Dedifferentiated amniotic fluid mesenchymal stem cell (primary cell): Measurements from ENCODE around the gene GJC3.
"Not testable (repeated sequence)": the region's sequence is repeated elsewhere in the genome, so short reads cannot be mapped to it uniquely, and the experiment has no call there.

Experiments
- DNase-seq: peaks from one replicate; pipeline ENCODE4 v3.0.0-alpha.2; 2016; ENCODE audit errors: extremely low spot score

The GJC3 gene

GRCh38 chr7:99929730-99930053 lies 272 bp upstream of the GJC3 start:
- no peak for DNase-seq

- DNase-seq = no peak
Observed at GRCh38 chr7:99928188-99928587, 1.2 kb downstream of the GJC3 start.

- DNase-seq = no peak
Observed at GRCh38 chr7:99927536-99927935, 1.9 kb downstream of the GJC3 start.

GRCh38 chr7:99926321-99926720 lies 3.1 kb downstream of the GJC3 start:
- no peak for DNase-seq

GRCh38 chr7:99923200-99923599 lies 6.2 kb downstream of the GJC3 start:
- no peak for DNase-seq

- DNase-seq = no peak
Observed at GRCh38 chr7:99920149-99920548, 9.3 kb downstream of the GJC3 start.

GRCh38 chr7:99919814-99920112 lies 9.7 kb downstream of the GJC3 start:
- no peak for DNase-seq

GRCh38 chr7:99918959-99919813 lies 10.2 kb downstream of the GJC3 start, which contains the start of gene TRIM4:
Gene TRIM4, minus strand, starts transcription at chr7:99919530. Its CDS starts 129 bp downstream, at chr7:99919401.
- peak; percentile 82 for DNase-seq

GRCh38 chr7:99910976-99911375 lies 18.4 kb downstream of the GJC3 start:
- DNase-seq = no peak

- no peak for DNase-seq
Observed at GRCh38 chr7:99901581-99901980, 27.8 kb downstream of the GJC3 start.

- no peak for DNase-seq
Observed at GRCh38 chr7:99899830-99900519, 29.4 kb downstream of the GJC3 start.

- DNase-seq = no peak
Observed at GRCh38 chr7:99898836-99899235, 30.6 kb downstream of the GJC3 start.

- no peak for DNase-seq
Observed at GRCh38 chr7:99898023-99898357, 31.4 kb downstream of the GJC3 start.

- DNase-seq = no peak
Observed at GRCh38 chr7:99897322-99898022, 31.9 kb downstream of the GJC3 start.

- no peak for DNase-seq
Observed at GRCh38 chr7:99894738-99895137, 34.7 kb downstream of the GJC3 start.

GRCh38 chr7:99893280-99893679 lies 36.1 kb downstream of the GJC3 start:
- no peak for DNase-seq

GRCh38 chr7:99890348-99890747 lies 39.1 kb downstream of the GJC3 start:
- DNase-seq = not testable (repeated sequence)

- not testable (repeated sequence) for DNase-seq
Observed at GRCh38 chr7:99888366-99888765, 41.1 kb downstream of the GJC3 start.

- DNase-seq = no peak
Observed at GRCh38 chr7:99881370-99881769, 48.0 kb downstream of the GJC3 start.

- DNase-seq = no peak
Observed at GRCh38 chr7:99876933-99877332, 52.5 kb downstream of the GJC3 start, which contains the start of gene OR2AE1. Gene OR2AE1, minus strand, starts transcription at chr7:99877033. Its CDS starts 0 bp downstream, at chr7:99877033.

GRCh38 chr7:99876491-99876890 lies 52.9 kb downstream of the GJC3 start:
- no peak for DNase-seq
